Body of pancreas (tissue), 2 donors: ENCODE data around the gene OR2T2. TPM values are rescaled to one million over a fixed set of nuclear protein-coding genes. Genes with fewer than 3 reads are reported as not detected.

ENCODE experiments used
- total RNA-seq, 2 donors: library from RNA; depleted of rRNA; stranded (reverse); fragments of >200 nt; gene quantifications; one replicate each; pipeline ENCODE4 v1.1.0, GENCODE V29; 2016

The OR2T2 gene
- total RNA-seq, 2 donors from 2014 or later: not detected

Other genes with a start within 250 kb of the OR2T2 start
- not detected for gene OR2M3, start 248.4 kb upstream of the OR2T2 start, total RNA-seq
- not detected for gene OR2M4, start 214.2 kb upstream of the OR2T2 start, total RNA-seq
- gene OR2T33, start 167.7 kb upstream of the OR2T2 start, total RNA-seq: not detected
- not detected for gene OR2T12, start 142.2 kb upstream of the OR2T2 start, total RNA-seq
- not detected for gene OR2M7, start 121.1 kb upstream of the OR2T2 start, total RNA-seq
- gene OR14C36, start 96.9 kb upstream of the OR2T2 start, total RNA-seq: not detected
- gene OR2T4, start 84.0 kb upstream of the OR2T2 start, total RNA-seq: not detected
- not detected for gene OR2T6, start 69.9 kb upstream of the OR2T2 start, total RNA-seq
- not detected for gene OR2T1, start 42.6 kb upstream of the OR2T2 start, total RNA-seq
- not detected for gene OR2T3, start 27.7 kb downstream of the OR2T2 start, total RNA-seq
- not detected for gene OR2T5, start 43.0 kb downstream of the OR2T2 start, total RNA-seq
- gene OR2G6, start 62.4 kb downstream of the OR2T2 start, total RNA-seq: not detected
- gene OR2T29, start 117.1 kb downstream of the OR2T2 start, total RNA-seq: not detected
- gene OR2T34, start 129.1 kb downstream of the OR2T2 start, total RNA-seq: not detected
- gene OR2T10, start 152.1 kb downstream of the OR2T2 start, total RNA-seq: not detected
- under 1 TPM in 1 of 2 donors, not detected in 1; 0.26 TPM for gene OR2T11, start 189.5 kb downstream of the OR2T2 start, total RNA-seq
- gene OR2T35, start 199.6 kb downstream of the OR2T2 start, total RNA-seq: not detected
- not detected for gene OR2T27, start 209.9 kb downstream of the OR2T2 start, total RNA-seq